GM21528 (cell line): ENCODE measurements around the gene ADAMTS12.

Experiments used
- ATAC-seq: cut with Tn5 transposase; IDR thresholded peaks from one replicate; pipeline ENCODE4 v1.9.1; 2021; ENCODE audit warnings: mild to moderate bottlenecking, moderate library complexity; ENCODE audit not compliant: unreplicated experiment, low FRiP score

The ADAMTS12 gene

GRCh38 chr5:33769968-33770367, 121.8 kb downstream of the ADAMTS12 start:
- no peak for ATAC-seq

GRCh38 chr5:33769196-33769595, 122.6 kb downstream of the ADAMTS12 start:
- no peak for ATAC-seq

- ATAC-seq, result no peak
Measured at GRCh38 chr5:33766023-33766422, 125.8 kb downstream of the ADAMTS12 start.

GRCh38 chr5:33764786-33765185, 127.0 kb downstream of the ADAMTS12 start:
- no peak for ATAC-seq

GRCh38 chr5:33763435-33763834, 128.4 kb downstream of the ADAMTS12 start:
- no peak for ATAC-seq

GRCh38 chr5:33762859-33763258, 128.9 kb downstream of the ADAMTS12 start:
- ATAC-seq, result no peak

GRCh38 chr5:33761139-33761538, 130.7 kb downstream of the ADAMTS12 start:
- ATAC-seq, result no peak

- no peak for ATAC-seq
Measured at GRCh38 chr5:33758737-33759136, 133.1 kb downstream of the ADAMTS12 start.

- no peak for ATAC-seq
Measured at GRCh38 chr5:33756491-33756890, 135.3 kb downstream of the ADAMTS12 start.

- ATAC-seq, result no peak
Measured at GRCh38 chr5:33755231-33755630, 136.6 kb downstream of the ADAMTS12 start.

- ATAC-seq, result no peak
Measured at GRCh38 chr5:33753704-33754103, 138.1 kb downstream of the ADAMTS12 start.

GRCh38 chr5:33748754-33749153, 143.0 kb downstream of the ADAMTS12 start:
- ATAC-seq, result no peak

GRCh38 chr5:33745101-33745770, 146.6 kb downstream of the ADAMTS12 start:
- no peak for ATAC-seq

- ATAC-seq, result no peak
Measured at GRCh38 chr5:33743099-33743498, 148.7 kb downstream of the ADAMTS12 start.

- ATAC-seq, result no peak
Measured at GRCh38 chr5:33742181-33742580, 149.6 kb downstream of the ADAMTS12 start.

GRCh38 chr5:33738967-33739366, 152.8 kb downstream of the ADAMTS12 start:
- ATAC-seq, result no peak

GRCh38 chr5:33738097-33738496, 153.7 kb downstream of the ADAMTS12 start:
- no peak for ATAC-seq

- ATAC-seq, result no peak
Measured at GRCh38 chr5:33737697-33738096, 154.1 kb downstream of the ADAMTS12 start.

GRCh38 chr5:33737284-33737683, 154.5 kb downstream of the ADAMTS12 start:
- ATAC-seq, result no peak

GRCh38 chr5:33736510-33736909, 155.3 kb downstream of the ADAMTS12 start:
- ATAC-seq, result no peak

- no peak for ATAC-seq
Measured at GRCh38 chr5:33735072-33735471, 156.7 kb downstream of the ADAMTS12 start.

GRCh38 chr5:33734537-33734936, 157.3 kb downstream of the ADAMTS12 start:
- no peak for ATAC-seq

GRCh38 chr5:33733225-33733624, 158.6 kb downstream of the ADAMTS12 start:
- ATAC-seq, result no peak
